A549 (cell line): ENCODE measurements around the gene ATP7B. TPM values are rescaled to one million over a fixed set of nuclear protein-coding genes. Genes with fewer than 3 reads are reported as not detected.

ENCODE experiments used
- ATAC-seq, 2 experiments: fragments of 200-7000 bp in 1 of 2; fragments of >200 bp in 1 of 2; cut with Nextera tagmentation in 1 of 2; cut with Tn5 transposase in 1 of 2; 3 replicates each; pipeline versions ENCODE4 v1.8.0 to v1.9.1; 2018 to 2020; ENCODE audit warnings: mild to moderate bottlenecking in 1 of 2, moderate library complexity in 1 of 2
- CTCF ChIA-PET: fragments of 300-600 bp; sonication (Branson Sonifier 250); formaldehyde crosslinking; extraction: SDS; loops from one replicate; lab custom pipeline; 2021; ENCODE audit warnings: antibody characterized with exemption, inconsistent platforms; lab: Yijun Ruan, JAX
- POLR2A ChIA-PET: fragments of 350-600 bp; formaldehyde crosslinking; extraction: SDS; loops from one replicate; lab custom pipeline; 2021; ENCODE audit warnings: antibody characterized with exemption, inconsistent platforms; lab: Yijun Ruan, JAX
- DNase-seq, 2 experiments: peaks; one replicate each; pipeline versions ENCODE4 v3.0.0 to v3.0.0-alpha.2; 2011 to 2016; ENCODE audit warnings: low read depth in 1 of 2, low spot score in 1 of 2
- FAIRE-seq: peaks from 2 replicates; lab custom pipeline; 2011; peaks lifted over from hg19 to GRCh38; lab: Jason Lieb, UNC
- H3K27ac ChIP-seq, 2 experiments: fragments of >200 bp; sonication (Bioruptor Twin); formaldehyde crosslinking; 3 replicates each; pipeline ENCODE4 v1.5.1; 2016 to 2017
- H3K4me1 ChIP-seq: fragments of >200 bp; sonication (Bioruptor Twin); formaldehyde crosslinking; 3 replicates; pipeline ENCODE4 v1.6.1; 2016
- H3K4me2 ChIP-seq: fragments of >200 bp; sonication (Bioruptor Twin); formaldehyde crosslinking; 3 replicates; pipeline ENCODE4 v1.6.1; 2016
- H3K4me3 ChIP-seq: fragments of >200 bp; sonication (Bioruptor Twin); formaldehyde crosslinking; 3 replicates; pipeline ENCODE4 v1.5.1; 2016
- H3K9me3 ChIP-seq: fragments of >200 bp; sonication (Bioruptor Twin); formaldehyde crosslinking; 3 replicates; pipeline ENCODE4 v1.6.1; 2016
- BCL3 ChIP-seq: fragments of >200 bp; sonication (Bioruptor Twin); formaldehyde crosslinking; IDR thresholded peaks from 3 replicates; pipeline ENCODE4 v1.6.1; 2016
- BHLHE40 ChIP-seq: IDR thresholded peaks from 2 replicates; pipeline ENCODE4 v1.6.1; 2012; ENCODE audit warnings: low read depth, low read length, inconsistent platforms
- CHD4 ChIP-seq: fragments of 200-600 bp; sonication (generic); IDR thresholded peaks from 2 replicates; pipeline ENCODE4 v1.6.1; 2016; ENCODE audit warnings: antibody characterized with exemption, mild to moderate bottlenecking, borderline replicate concordance
- CTCF ChIP-seq: fragments of >200 bp; sonication (Bioruptor Twin); formaldehyde crosslinking; IDR thresholded peaks from 3 replicates; pipeline ENCODE4 v1.5.1; 2016
- E2F6 ChIP-seq: IDR thresholded peaks from 2 replicates; pipeline ENCODE4 v1.6.1; 2012; ENCODE audit warnings: low read depth, borderline replicate concordance
- EHF ChIP-seq: fragments of 250-450 bp; sonication (Bioruptor Pico); IDR thresholded peaks from 2 replicates; pipeline ENCODE4 v1.5.0; 2020; ENCODE audit warnings: mild to moderate bottlenecking
- EP300 ChIP-seq, 2 experiments: fragments of >200 bp; sonication (Bioruptor Twin); formaldehyde crosslinking; IDR thresholded peaks; 2 replicates in 1 of 2; 3 replicates in 1 of 2; pipeline ENCODE4 v1.6.1; 2016 to 2017
- FOSL2 ChIP-seq, 2 experiments: fragments of 450-650 bp in 1 of 2; fragments of >200 bp in 1 of 2; sonication (Bioruptor Twin) in 1 of 2; formaldehyde crosslinking; IDR thresholded peaks; 2 replicates each; pipeline versions ENCODE4 v1.5.0 to v1.6.1; 2016 to 2020; ENCODE audit warnings: mild to moderate bottlenecking in 1 of 2, moderate library complexity in 1 of 2
- GATA3 ChIP-seq: IDR thresholded peaks from 2 replicates; pipeline ENCODE4 v1.6.1; 2012; ENCODE audit warnings: borderline replicate concordance
- JUNB ChIP-seq: fragments of >200 bp; sonication (Bioruptor Twin); formaldehyde crosslinking; IDR thresholded peaks from 2 replicates; pipeline ENCODE4 v1.6.1; 2016
- MAX ChIP-seq: IDR thresholded peaks from 2 replicates; pipeline ENCODE4 v1.6.1; 2012
- MYC ChIP-seq: IDR thresholded peaks from 2 replicates; pipeline ENCODE4 v1.6.1; 2012; ENCODE audit warnings: mild to moderate bottlenecking, inconsistent platforms, low read length, improper control_type of control experiment, borderline replicate concordance
- PHF8 ChIP-seq: fragments of 200-600 bp; sonication (generic); IDR thresholded peaks from 2 replicates; pipeline ENCODE4 v1.6.1; 2016; ENCODE audit warnings: low read depth, mild to moderate bottlenecking, antibody characterized with exemption, moderate library complexity, borderline replicate concordance
- POLR2A ChIP-seq: IDR thresholded peaks from 2 replicates; pipeline ENCODE4 v1.6.1; 2012; ENCODE audit warnings: mild to moderate bottlenecking, low read length
- TFCP2L1 ChIP-seq: fragments of 250-450 bp; sonication (Bioruptor Pico); IDR thresholded peaks from 2 replicates; pipeline ENCODE4 v1.5.0; 2021; ENCODE audit warnings: mild to moderate bottlenecking
- USF2 ChIP-seq: fragments of 450-650 bp; IDR thresholded peaks from 2 replicates; pipeline ENCODE4 v1.6.1; 2014; ENCODE audit warnings: antibody characterized with exemption
- ZC3H11A ChIP-seq: fragments of 450-650 bp; IDR thresholded peaks from 2 replicates; pipeline ENCODE4 v1.6.1; 2014; ENCODE audit warnings: antibody characterized with exemption, mild to moderate bottlenecking
- WGBS: methylation state at CpG from one replicate; pipeline ENCODE4 v1.1.6; 2017; ENCODE audit errors: missing lambda C conversion rate; 5-methylcytosine and 5-hydroxymethylcytosine counted together
- polyA plus RNA-seq, 4 experiments: library from polyadenylated mRNA; depleted of rRNA in 3 of 4; stranded (reverse); fragments of >200 nt; fragmentation: RNase III in 1 of 4; extraction: RNeasy Plus Mini Kit Qiagen cat#74134 plus additional on column Dnase treatment in 1 of 4; gene quantifications; 2 replicates in 3 of 4; 3 replicates in 1 of 4; pipeline ENCODE4 v1.2.3, GENCODE V29; 2011 to 2017

The ATP7B gene
- polyA plus RNA-seq, 2 of the 4 experiments (the other 2 are of a cell fraction): 2.8 to 3.9 TPM

GRCh38 chr13:51885651-51886050 is 125.6 kb downstream of the ATP7B start:
- H3K4me1 ChIP-seq: no peaks in the 10 kb centered on the region
- no peak overlapping the region for H3K27ac ChIP-seq
- ChIA-PET CTCF (interaction anchor here (1.3 to 2.6 kb wide), 3 partner anchors 9 to 17 kb away, joined by 4 to 8 read pairs (median 4); no protein-coding TSS in a partner anchor), POLR2A (no interaction called here)
- DNase-seq: no peak
- no peaks in the 10 kb centered on the region for H3K9me3 ChIP-seq
- H3K4me2 ChIP-seq: no peak overlapping the region
- H3K4me3 ChIP-seq: no peak overlapping the region
- TF ChIP-seq POLR2A: no peak
- TF ChIP-seq GATA3: no peak
- no peak for TF ChIP-seq BCL3
- TF ChIP-seq MYC: no peak
- no peak for TF ChIP-seq EHF (CRISPR knock-in tag)
- no peak for TF ChIP-seq EP300 (IDR thresholded peaks at IDR 0.05)
- no peak for TF ChIP-seq MAX
- TF ChIP-seq E2F6: no peak
- TF ChIP-seq USF2: no peak
- TF ChIP-seq CTCF: no peak
- TF ChIP-seq CHD4: no peak
- TF ChIP-seq ZC3H11A: no peak
- no peak for ATAC-seq
- WGBS: 38% methylated on average over 2 of the region's 2 CpGs
- no peak for FAIRE-seq

GRCh38 chr13:51883226-51883600 is 128.0 kb downstream of the ATP7B start:
- CTCF ChIA-PET: interaction anchor here (1.7 kb wide), 1 partner anchor 13 kb away, joined by 4 read pairs; no protein-coding TSS in a partner anchor
- no peaks in the 10 kb centered on the region for H3K4me1 ChIP-seq
- no peaks in the 10 kb centered on the region for H3K9me3 ChIP-seq
- POLR2A ChIA-PET: no interaction called here
- ATAC-seq: no peak
- H3K4me2 ChIP-seq: no peak overlapping the region
- H3K27ac ChIP-seq: no peak overlapping the region
- TF ChIP-seq TFCP2L1 (no peak), BHLHE40 (no peak), EHF (CRISPR knock-in tag) (no peak), JUNB (no peak), MAX (no peak), PHF8 (no peak), FOSL2 (IDR thresholded peaks at IDR 0.05) (no peak), FOSL2 (CRISPR knock-in tag; IDR thresholded peaks at IDR 0.05) (no peak)
- H3K4me3 ChIP-seq: no peak overlapping the region
- no peak for DNase-seq
- FAIRE-seq: no peak
- 61% methylated on average over 4 of the region's 5 CpGs for WGBS

Other genes with a start within 250 kb of the ATP7B start
- gene DHRS12, start 207.3 kb downstream of the ATP7B start, polyA plus RNA-seq (2011; rRNA removed): 7.5 and 7.6 TPM in 2 replicates
- gene DHRS12, start 207.3 kb downstream of the ATP7B start, polyA plus RNA-seq (2017; fragmentation: RNase III; extraction: RNeasy Plus Mini Kit Qiagen cat#74134 plus additional on column Dnase treatment): 4.1 to 4.3 TPM (median 4.2 TPM) in 3 replicates
- gene TMEM272, start 166.3 kb downstream of the ATP7B start, polyA plus RNA-seq (2011; rRNA removed): not detected in 2 replicates
- gene TMEM272, start 166.3 kb downstream of the ATP7B start, polyA plus RNA-seq (2017; fragmentation: RNase III; extraction: RNeasy Plus Mini Kit Qiagen cat#74134 plus additional on column Dnase treatment): not detected in 3 replicates
- gene CCDC70, start 149.5 kb downstream of the ATP7B start, polyA plus RNA-seq (2011; rRNA removed): not detected in 2 replicates
- not detected in 3 replicates for gene CCDC70, start 149.5 kb downstream of the ATP7B start, polyA plus RNA-seq (2017; fragmentation: RNase III; extraction: RNeasy Plus Mini Kit Qiagen cat#74134 plus additional on column Dnase treatment)
- gene ALG11, start 948 bp upstream of the ATP7B start, polyA plus RNA-seq (2011; rRNA removed): 13.0 and 17.2 TPM in 2 replicates
- 16.0 to 17.4 TPM (median 16.3 TPM) in 3 replicates for gene ALG11, start 948 bp upstream of the ATP7B start, polyA plus RNA-seq (2017; fragmentation: RNase III; extraction: RNeasy Plus Mini Kit Qiagen cat#74134 plus additional on column Dnase treatment)
- 11.6 and 15.1 TPM in 2 replicates for gene UTP14C, start 13.2 kb upstream of the ATP7B start, polyA plus RNA-seq (2011; rRNA removed)
- 8.1 to 8.7 TPM (median 8.6 TPM) in 3 replicates for gene UTP14C, start 13.2 kb upstream of the ATP7B start, polyA plus RNA-seq (2017; fragmentation: RNase III; extraction: RNeasy Plus Mini Kit Qiagen cat#74134 plus additional on column Dnase treatment)
- 0.17 and 0.23 TPM in 2 replicates for gene NEK5, start 117.6 kb upstream of the ATP7B start, polyA plus RNA-seq (2011; rRNA removed)
- gene NEK5, start 117.6 kb upstream of the ATP7B start, polyA plus RNA-seq (2017; fragmentation: RNase III; extraction: RNeasy Plus Mini Kit Qiagen cat#74134 plus additional on column Dnase treatment): 0.08 to 0.16 TPM (median 0.09 TPM) in 3 replicates
- gene NEK3, start 148.1 kb upstream of the ATP7B start, polyA plus RNA-seq (2011; rRNA removed): 16.9 and 19.3 TPM in 2 replicates
- 6.5 to 9.3 TPM (median 6.6 TPM) in 3 replicates for gene NEK3, start 148.1 kb upstream of the ATP7B start, polyA plus RNA-seq (2017; fragmentation: RNase III; extraction: RNeasy Plus Mini Kit Qiagen cat#74134 plus additional on column Dnase treatment)